GM12892 (cell line): Measurements from ENCODE around the gene BAX.
"Not testable (repeated sequence)": the region's sequence is repeated elsewhere in the genome, so short reads cannot be mapped to it uniquely, and the experiment has no call there.

Source experiments
- POLR2A ChIP-seq: IDR thresholded peaks from 2 replicates; pipeline ENCODE4 v1.6.1; 2011; ENCODE audit warnings: low read depth, low read length, control low read depth
- POLR2AphosphoS5 ChIP-seq: IDR thresholded peaks from 2 replicates; pipeline ENCODE4 v1.6.1; 2011; ENCODE audit warnings: low read depth, low read length, control low read depth

GRCh38 chr19:48909424-48910077 is 45.1 kb upstream of the BAX start:
- not testable (repeated sequence) for TF ChIP-seq POLR2AphosphoS5, POLR2A
